Measurements from ENCODE around the gene FERMT2. TPM values are rescaled to one million over a fixed set of nuclear protein-coding genes. Genes with fewer than 3 reads are reported as not detected.
"Not testable (repeated sequence)": the region's sequence is repeated elsewhere in the genome, so short reads cannot be mapped to it uniquely, and the experiment has no call there.

The FERMT2 gene
- total and polyA plus RNA-seq, 4 donors = 33.2 to 170 (median 66.6) TPM

DNA sequence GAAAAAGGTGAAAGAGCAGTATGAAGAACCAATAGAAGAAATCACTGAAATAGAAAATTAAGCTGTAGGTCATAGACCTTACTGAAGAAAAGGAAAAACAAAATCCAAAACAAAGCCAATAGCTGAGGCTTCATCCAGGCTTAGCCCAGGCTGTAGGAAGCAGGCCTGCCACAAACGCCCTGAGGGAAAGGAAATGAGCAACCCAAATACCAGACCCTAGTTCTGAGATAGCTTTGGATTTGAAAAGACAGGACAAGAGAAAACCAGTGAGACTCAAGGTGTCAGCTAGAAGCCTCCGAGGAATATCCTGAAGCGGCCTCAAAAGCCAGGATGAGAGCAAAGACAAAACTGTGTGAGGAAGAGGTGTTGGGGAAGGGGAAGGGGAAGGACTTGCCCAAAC lies 79.2 kb downstream of the FERMT2 start:
- no peak for ATAC-seq (ENCODE audit: insufficient read depth, low FRiP score)
- H3K9ac ChIP-seq (ENCODE audit: insufficient read depth in 1 of 2, low read length in 2 of 2) = no peak overlapping the region
- TF ChIP-seq CTCF (IDR thresholded peaks at IDR 0.05; ENCODE audit: control extremely low read depth, extremely low read depth) = no peak
- H3K9me3 ChIP-seq (ENCODE audit: control insufficient read depth in 4 of 4, insufficient read depth in 3 of 4, low read length in 3 of 4) = peaks cover 0 to 1% (median 0%) of the 10 kb centered on the region in 4 donors
- H3K36me3 ChIP-seq (ENCODE audit: control insufficient read depth in 4 of 4, insufficient read depth in 4 of 4, low read length in 4 of 4) = peaks cover 19 to 71% (median 51%) of the 10 kb centered on the region in 4 donors
- no peak overlapping the region for H3K4me3 ChIP-seq
- no peaks in the 10 kb centered on the region for H3K27me3 ChIP-seq (ENCODE audit: control insufficient read depth in 3 of 3, insufficient read depth in 3 of 3, low read length in 2 of 3)
- DNase-seq = no peak
- 90 to 96% methylated on average over 3 of the region's 3 CpGs for WGBS, 2 donors
- H3K27ac ChIP-seq (ENCODE audit: low read depth in 1 of 2, low read length in 1 of 2) = no peak overlapping the region
- peaks cover 0 to 16% (median 7%) of the 10 kb centered on the region in 5 donors for H3K4me1 ChIP-seq (ENCODE audit: control insufficient read depth in 5 of 5, insufficient read depth in 5 of 5, low read length in 5 of 5)

GRCh38 chr14:52868911-52869618 lies 81.8 kb downstream of the FERMT2 start:
- TF ChIP-seq CTCF (IDR thresholded peaks at IDR 0.05; ENCODE audit: control extremely low read depth, extremely low read depth) = no peak
- Histone ChIP-seq H3K27me3 (ENCODE audit: control insufficient read depth in 3 of 3, insufficient read depth in 3 of 3, low read length in 2 of 3) (no peaks in the 10 kb centered on the region), H3K36me3 (ENCODE audit: control insufficient read depth in 4 of 4, insufficient read depth in 4 of 4, low read length in 4 of 4) (peaks cover 21 to 63% (median 48%) of the 10 kb centered on the region in 4 donors), H3K4me1 (ENCODE audit: control insufficient read depth in 5 of 5, insufficient read depth in 5 of 5, low read length in 5 of 5) (peaks cover 0 to 18% (median 7%) of the 10 kb centered on the region in 5 donors), H3K4me3 (no peak overlapping the region), H3K27ac (ENCODE audit: low read depth in 1 of 2, low read length in 1 of 2) (no peak overlapping the region), H3K9me3 (ENCODE audit: control insufficient read depth in 4 of 4, insufficient read depth in 3 of 4, low read length in 3 of 4) (peaks cover 0 to 1% (median 0%) of the 10 kb centered on the region in 4 donors), H3K9ac (ENCODE audit: insufficient read depth in 1 of 2, low read length in 2 of 2) (no peak overlapping the region)
- 71 to 82% methylated on average over 9 of the region's 9 CpGs for WGBS, 2 donors
- DNase-seq (no peak), ATAC-seq (ENCODE audit: insufficient read depth, low FRiP score) (no peak)

DNA sequence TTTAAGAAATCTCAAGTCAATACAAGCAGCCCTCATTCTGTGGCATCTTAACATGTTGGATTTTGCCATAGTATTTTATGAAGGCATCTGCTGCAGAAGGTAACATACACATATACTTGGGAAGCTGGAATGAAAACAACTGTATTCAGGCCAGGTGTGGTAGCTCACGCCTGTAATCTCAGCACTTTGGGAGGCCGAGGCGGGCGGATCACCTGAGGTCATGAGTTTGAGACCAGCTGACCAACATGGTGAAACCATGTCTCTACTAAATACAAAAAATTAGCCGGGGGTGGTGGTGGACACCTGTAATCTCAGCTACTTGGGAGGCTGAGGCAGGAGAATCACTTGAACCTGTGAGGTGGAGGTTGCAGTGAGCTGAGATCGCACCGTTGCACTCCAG lies 86.0 kb downstream of the FERMT2 start:
- not testable (repeated sequence) for H3K4me1 ChIP-seq (ENCODE audit: control insufficient read depth in 5 of 5, insufficient read depth in 5 of 5, low read length in 5 of 5); H3K9me3 ChIP-seq (ENCODE audit: control insufficient read depth in 4 of 4, insufficient read depth in 3 of 4, low read length in 3 of 4); H3K27me3 ChIP-seq (ENCODE audit: control insufficient read depth in 3 of 3, insufficient read depth in 3 of 3, low read length in 2 of 3); H3K9ac ChIP-seq (ENCODE audit: insufficient read depth in 1 of 2, low read length in 2 of 2); H3K4me3 ChIP-seq; H3K27ac ChIP-seq (ENCODE audit: low read depth in 1 of 2, low read length in 1 of 2); ATAC-seq (ENCODE audit: insufficient read depth, low FRiP score); DNase-seq
- whole genome bisulfite sequencing, 2 donors = 93 to 97% methylated on average over 7 of the region's 7 CpGs
- H3K36me3 ChIP-seq (ENCODE audit: control insufficient read depth in 4 of 4, insufficient read depth in 4 of 4, low read length in 4 of 4) = peaks cover 13 to 59% (median 28%) of the 10 kb centered on the region in 4 donors

- H3K9ac ChIP-seq (ENCODE audit: insufficient read depth in 1 of 2, low read length in 2 of 2) = no peak overlapping the region
- H3K27ac ChIP-seq (ENCODE audit: low read depth in 1 of 2, low read length in 1 of 2) = no peak overlapping the region
- H3K36me3 ChIP-seq (ENCODE audit: control insufficient read depth in 4 of 4, insufficient read depth in 4 of 4, low read length in 4 of 4) = peaks cover 11 to 56% (median 28%) of the 10 kb centered on the region in 4 donors
- no peak overlapping the region for H3K4me3 ChIP-seq
- ATAC-seq (ENCODE audit: insufficient read depth, low FRiP score) (no peak), DNase-seq (no peak)
- WGBS, 2 donors = 65 to 79% methylated on average over 1 of the region's 1 CpG
- H3K4me1 ChIP-seq (ENCODE audit: control insufficient read depth in 5 of 5, insufficient read depth in 5 of 5, low read length in 5 of 5) = peaks cover 0 to 8% (median 0%) of the 10 kb centered on the region in 5 donors
- H3K27me3 ChIP-seq (ENCODE audit: control insufficient read depth in 3 of 3, insufficient read depth in 3 of 3, low read length in 2 of 3) = no peaks in the 10 kb centered on the region
- no peak for TF ChIP-seq CTCF (IDR thresholded peaks at IDR 0.05; ENCODE audit: control extremely low read depth, extremely low read depth)
- H3K9me3 ChIP-seq (ENCODE audit: control insufficient read depth in 4 of 4, insufficient read depth in 3 of 4, low read length in 3 of 4) = no peaks in the 10 kb centered on the region
Observed at GRCh38 chr14:52863334-52863700, 87.5 kb downstream of the FERMT2 start.
